Keratinocyte (primary cell): ENCODE measurements around the gene SMG1.
"Not testable (repeated sequence)": the region's sequence is repeated elsewhere in the genome, so short reads cannot be mapped to it uniquely, and the experiment has no call there.

Experiments used
- CTCF ChIP-seq, 3 experiments: IDR thresholded peaks in 1 of 3; conservative IDR thresholded peaks in 1 of 3; optimal IDR thresholded peaks in 1 of 3; 2 replicates in 2 of 3; 3 replicates in 1 of 3; pipeline versions ENCODE3 to v1.5.1; 2011; ENCODE audit warnings: low read length in 3 of 3, mild to moderate bottlenecking in 3 of 3, moderate library complexity in 2 of 3, control low read depth in 1 of 3, inconsistent platforms in 1 of 3; ENCODE audit not compliant: insufficient read depth in 2 of 3; ENCODE audit errors: extremely low read depth in 1 of 3
- EZH2 ChIP-seq: IDR thresholded peaks from one replicate; pipeline ENCODE4 v1.6.1; 2012; ENCODE audit warnings: inconsistent platforms, mild to moderate bottlenecking, low read length, moderate library complexity

- not testable (repeated sequence) for TF ChIP-seq EZH2; CTCF (optimal IDR thresholded peaks at IDR 0.05 in 1 of 3, IDR thresholded peaks at IDR 0.05 in 1 of 3, conservative IDR thresholded peaks at IDR 0.05 in 1 of 3; ENCODE audit: extremely low read depth in 1 of 3, insufficient read depth in 2 of 3, low read length in 3 of 3)
Measured at GRCh38 chr16:18770336-18770962, 155.8 kb downstream of the SMG1 start.
